GM23338 (cell line): ENCODE results near the gene PPP2R1B.

Experiments
- CREB1 ChIP-seq: fragments of 250-450 bp; sonication (Bioruptor Pico); IDR thresholded peaks from 2 replicates; pipeline ENCODE4 v1.5.0; 2020; ENCODE audit warnings: low read depth, mild to moderate bottlenecking, moderate library complexity
- CTCF ChIP-seq, 2 experiments: fragments of 200-600 bp in 1 of 2; sonication (generic) in 1 of 2; conservative IDR thresholded peaks; 2 replicates each; pipeline versions ENCODE4 v1.5.1 to v1.6.1; 2016 to 2017; ENCODE audit warnings: antibody characterized with exemption in 2 of 2, low read depth in 2 of 2, mild to moderate bottlenecking in 2 of 2, moderate library complexity in 1 of 2
- ETS1 ChIP-seq: IDR thresholded peaks from 2 replicates; pipeline ENCODE4 v1.6.1; 2016; ENCODE audit warnings: antibody characterized with exemption
- EZH2 ChIP-seq: fragments of 200-600 bp; sonication (generic); IDR thresholded peaks from one replicate; pipeline ENCODE4 v1.8.0; 2017; ENCODE audit warnings: antibody characterized with exemption, mild to moderate bottlenecking, low read depth; ENCODE audit not compliant: unreplicated experiment
- POLR2AphosphoS5 ChIP-seq: IDR thresholded peaks from 2 replicates; pipeline ENCODE4 v1.6.1; 2016; ENCODE audit warnings: antibody characterized with exemption, low read depth

- TF ChIP-seq CREB1 (CRISPR knock-in tag) (no peak), EZH2 (no peak), CTCF (conservative IDR thresholded peaks at IDR 0.05; ENCODE audit: low read depth in 2 of 2) (no peak), ETS1 (no peak), POLR2AphosphoS5 (no peak)
Measured at GRCh38 chr11:111707691-111708067, 58.5 kb downstream of the PPP2R1B start.
